ENCODE results near the gene UNC5B.

DNA sequence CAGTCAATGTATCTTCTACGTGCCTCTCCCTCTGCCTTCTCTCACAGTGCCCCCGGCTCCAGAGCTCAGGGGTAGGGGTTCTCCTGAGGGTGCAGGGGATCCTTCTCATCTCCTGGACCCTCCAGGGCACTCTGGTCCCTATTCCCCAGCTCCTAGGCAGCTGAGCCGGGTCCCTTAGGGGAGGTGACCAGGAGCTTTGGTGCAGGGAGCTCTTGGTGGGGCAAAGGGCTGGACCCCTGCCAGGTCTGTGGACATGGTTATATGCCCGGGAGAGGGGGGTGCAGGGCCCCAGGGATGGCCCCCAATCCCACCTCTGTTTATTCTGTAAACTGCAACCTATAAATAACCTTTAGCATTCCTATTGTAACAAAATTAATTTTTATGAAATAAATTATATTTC lies 90.1 kb downstream of the UNC5B start:
- no peak for TF ChIP-seq POLR2A (IDR thresholded peaks at IDR 0.05)
- TF ChIP-seq, protein P1, sequence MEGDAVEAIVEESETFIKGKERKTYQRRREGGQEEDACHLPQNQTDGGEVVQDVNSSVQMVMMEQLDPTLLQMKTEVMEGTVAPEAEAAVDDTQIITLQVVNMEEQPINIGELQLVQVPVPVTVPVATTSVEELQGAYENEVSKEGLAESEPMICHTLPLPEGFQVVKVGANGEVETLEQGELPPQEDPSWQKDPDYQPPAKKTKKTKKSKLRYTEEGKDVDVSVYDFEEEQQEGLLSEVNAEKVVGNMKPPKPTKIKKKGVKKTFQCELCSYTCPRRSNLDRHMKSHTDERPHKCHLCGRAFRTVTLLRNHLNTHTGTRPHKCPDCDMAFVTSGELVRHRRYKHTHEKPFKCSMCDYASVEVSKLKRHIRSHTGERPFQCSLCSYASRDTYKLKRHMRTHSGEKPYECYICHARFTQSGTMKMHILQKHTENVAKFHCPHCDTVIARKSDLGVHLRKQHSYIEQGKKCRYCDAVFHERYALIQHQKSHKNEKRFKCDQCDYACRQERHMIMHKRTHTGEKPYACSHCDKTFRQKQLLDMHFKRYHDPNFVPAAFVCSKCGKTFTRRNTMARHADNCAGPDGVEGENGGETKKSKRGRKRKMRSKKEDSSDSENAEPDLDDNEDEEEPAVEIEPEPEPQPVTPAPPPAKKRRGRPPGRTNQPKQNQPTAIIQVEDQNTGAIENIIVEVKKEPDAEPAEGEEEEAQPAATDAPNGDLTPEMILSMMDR (IDR thresholded peaks at IDR 0.05): no peak
